Retinal pigment epithelial cell (primary cell): ENCODE data around the gene KIF9.

Experiments used
- DNase-seq: peaks from one replicate; pipeline ENCODE4 v3.0.0-alpha.2; 2010; ENCODE audit warnings: low read depth
- H3K4me3 ChIP-seq: 2 replicates; pipeline ENCODE4 v1.5.1; 2011; ENCODE audit warnings: mild to moderate bottlenecking, low read length, control low read depth, moderate library complexity
- TF ChIP-seq, protein P1 (sequence below): conservative IDR thresholded peaks from 2 replicates; pipeline ENCODE4 v1.5.1; 2011; ENCODE audit warnings: low read depth, low read length, control low read depth, inconsistent platforms

KIF9 gene

DNA sequence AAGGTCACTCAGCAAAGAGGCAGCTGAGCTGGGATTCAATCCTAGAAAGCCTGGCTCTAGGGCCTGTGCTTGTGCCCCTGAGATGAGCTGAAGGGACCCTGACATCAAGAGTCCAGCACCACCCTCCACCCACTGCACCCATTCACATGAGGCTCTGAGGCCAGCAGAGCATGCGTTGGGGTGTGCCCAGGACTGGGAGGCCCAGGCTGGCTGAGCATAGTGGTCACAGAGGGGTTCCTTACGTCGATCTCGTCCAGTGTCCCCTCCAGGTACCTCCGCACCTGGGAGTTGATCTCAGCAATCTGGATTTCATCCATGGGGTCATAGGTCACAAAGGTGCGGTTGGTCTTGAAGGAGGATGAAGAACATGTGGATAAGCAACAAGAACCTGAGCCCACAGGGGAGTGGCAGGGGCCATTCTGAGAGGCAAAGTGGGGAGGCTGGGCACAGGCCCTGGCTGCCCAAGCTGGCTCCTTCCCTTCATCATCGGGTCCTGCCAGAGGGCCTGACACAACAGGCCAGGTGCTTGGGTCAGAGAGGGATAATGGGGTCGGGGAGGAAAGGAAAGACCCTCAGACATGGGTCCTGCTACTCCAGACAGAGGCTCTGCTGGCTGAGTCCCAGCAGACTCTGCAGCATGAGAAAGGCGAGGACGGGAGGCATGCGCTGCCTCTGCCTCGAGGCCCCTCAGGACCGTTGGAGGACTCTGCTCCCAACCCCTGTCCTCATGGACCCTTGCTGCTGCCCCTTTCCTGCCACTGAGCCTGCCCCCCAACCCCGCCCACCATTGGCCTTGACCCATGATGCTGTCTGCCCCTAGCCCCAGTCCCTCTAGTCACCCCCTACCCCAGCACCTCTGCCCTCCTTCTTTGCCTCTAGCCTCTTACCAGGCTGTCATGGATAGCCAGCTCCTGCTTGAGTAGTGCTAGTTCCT is 35.2 kb downstream of the KIF9 start:
- TF ChIP-seq, protein P1, sequence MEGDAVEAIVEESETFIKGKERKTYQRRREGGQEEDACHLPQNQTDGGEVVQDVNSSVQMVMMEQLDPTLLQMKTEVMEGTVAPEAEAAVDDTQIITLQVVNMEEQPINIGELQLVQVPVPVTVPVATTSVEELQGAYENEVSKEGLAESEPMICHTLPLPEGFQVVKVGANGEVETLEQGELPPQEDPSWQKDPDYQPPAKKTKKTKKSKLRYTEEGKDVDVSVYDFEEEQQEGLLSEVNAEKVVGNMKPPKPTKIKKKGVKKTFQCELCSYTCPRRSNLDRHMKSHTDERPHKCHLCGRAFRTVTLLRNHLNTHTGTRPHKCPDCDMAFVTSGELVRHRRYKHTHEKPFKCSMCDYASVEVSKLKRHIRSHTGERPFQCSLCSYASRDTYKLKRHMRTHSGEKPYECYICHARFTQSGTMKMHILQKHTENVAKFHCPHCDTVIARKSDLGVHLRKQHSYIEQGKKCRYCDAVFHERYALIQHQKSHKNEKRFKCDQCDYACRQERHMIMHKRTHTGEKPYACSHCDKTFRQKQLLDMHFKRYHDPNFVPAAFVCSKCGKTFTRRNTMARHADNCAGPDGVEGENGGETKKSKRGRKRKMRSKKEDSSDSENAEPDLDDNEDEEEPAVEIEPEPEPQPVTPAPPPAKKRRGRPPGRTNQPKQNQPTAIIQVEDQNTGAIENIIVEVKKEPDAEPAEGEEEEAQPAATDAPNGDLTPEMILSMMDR, result no peak
- DNase-seq, result no peak
- no peak overlapping the region for H3K4me3 ChIP-seq

DNA sequence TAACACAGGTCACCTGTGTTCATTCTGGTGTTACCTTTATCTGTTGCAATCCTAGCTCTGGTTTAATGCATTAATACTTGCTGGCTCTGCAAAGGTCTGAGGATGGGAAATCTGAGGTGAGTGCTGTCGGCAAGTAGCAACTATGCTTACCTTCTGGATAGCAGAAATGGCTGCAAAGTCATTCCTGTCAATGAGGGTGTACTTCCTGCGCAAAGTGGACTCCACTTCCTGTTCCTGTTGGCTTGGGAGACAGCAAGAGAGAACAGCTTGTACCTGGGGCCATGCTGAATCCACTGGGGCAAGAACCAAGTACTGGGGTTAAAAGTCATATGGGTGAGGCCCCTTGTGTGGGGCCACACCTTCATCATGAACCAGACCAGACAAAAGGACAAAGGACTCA is 37.3 kb downstream of the KIF9 start:
- no peak overlapping the region for H3K4me3 ChIP-seq
- no peak for DNase-seq
- TF ChIP-seq, protein P1, result no peak

DNA sequence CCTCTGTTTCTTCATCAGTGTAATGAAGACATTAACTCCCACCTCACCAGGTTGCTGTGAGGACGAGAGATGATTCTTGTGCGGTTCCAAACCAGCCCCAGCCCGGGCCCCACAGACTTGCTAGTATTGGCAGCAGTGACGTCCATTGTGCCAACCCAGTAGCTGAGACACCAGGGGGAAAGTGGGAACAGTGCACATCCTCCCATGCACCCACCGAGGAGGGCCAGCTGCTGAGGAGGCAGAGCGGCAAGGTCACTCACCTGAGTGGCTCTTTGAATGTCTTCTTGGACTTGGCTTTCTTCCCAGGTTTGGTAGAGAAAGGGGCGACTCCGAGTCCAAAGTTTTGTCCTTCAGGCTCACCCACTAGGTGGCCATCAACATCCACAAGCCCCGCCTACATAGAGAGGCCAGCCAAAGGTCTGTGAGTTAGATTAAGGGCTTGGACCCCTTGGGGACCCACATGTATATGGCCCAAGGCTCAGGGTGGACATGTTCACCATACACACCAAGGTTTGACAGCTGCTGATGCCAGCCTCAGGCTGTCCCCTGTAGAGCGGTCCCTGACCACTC is 38.0 kb downstream of the KIF9 start:
- no peak for DNase-seq
- H3K4me3 ChIP-seq, result no peak overlapping the region
- TF ChIP-seq, protein P1, result no peak

DNA sequence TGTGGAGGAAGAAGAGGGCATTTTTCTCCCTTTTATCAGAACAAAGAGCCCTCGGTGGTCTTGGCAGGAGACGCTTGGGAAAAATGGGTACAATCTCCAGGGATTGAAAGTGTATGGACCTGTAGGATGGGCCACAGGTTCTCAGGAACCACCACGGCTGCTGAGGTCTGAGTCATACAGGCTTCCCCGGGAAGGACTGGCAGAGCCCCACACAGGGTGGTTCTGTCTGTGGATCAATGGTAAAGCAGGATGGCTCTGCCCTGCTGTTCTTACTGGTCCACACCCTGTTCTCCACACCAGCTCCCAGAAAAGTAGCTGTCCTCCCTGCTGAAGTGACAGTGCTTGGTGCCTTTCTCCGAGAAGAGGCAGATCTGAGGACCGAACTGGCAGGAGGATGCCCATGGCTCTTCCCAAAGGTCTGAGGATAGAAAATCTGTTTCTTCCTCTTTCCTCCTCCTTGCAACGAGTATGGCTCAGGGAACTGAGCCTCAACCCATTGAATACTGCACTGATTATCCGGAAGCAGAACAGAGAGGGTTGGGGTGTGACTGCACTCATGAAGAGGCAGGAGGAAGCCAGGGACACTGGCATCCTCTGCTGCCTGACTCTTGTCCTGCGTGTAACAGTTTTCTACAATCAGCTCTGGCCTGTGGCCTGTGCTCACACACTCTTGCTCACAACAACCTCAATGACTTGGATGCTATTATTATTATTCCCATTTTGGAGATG is 39.0 kb downstream of the KIF9 start:
- DNase-seq, result no peak
- TF ChIP-seq, protein P1, result no peak
- no peak overlapping the region for H3K4me3 ChIP-seq

DNA sequence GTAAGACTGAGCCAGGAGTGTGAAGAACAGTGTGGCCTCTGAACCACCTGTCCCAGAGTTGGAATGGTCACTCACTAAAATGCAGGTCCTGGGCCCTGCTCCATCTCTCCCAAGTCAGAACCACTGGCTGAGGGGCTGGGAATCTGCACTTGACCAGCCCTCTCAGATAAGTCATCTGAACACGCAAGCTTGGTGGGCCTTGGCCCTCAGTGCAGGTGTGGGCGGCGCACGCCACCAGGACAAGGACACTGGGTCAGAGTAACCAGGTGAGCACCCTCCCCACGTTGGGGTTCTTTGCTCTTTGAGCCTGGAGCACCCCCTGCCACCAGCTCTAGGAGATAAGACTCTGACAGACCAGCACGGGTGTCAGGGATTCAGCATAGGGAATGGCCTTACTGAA is 42.7 kb downstream of the KIF9 start:
- no peak for DNase-seq
- no peak overlapping the region for H3K4me3 ChIP-seq
- TF ChIP-seq, protein P1, result no peak

DNA sequence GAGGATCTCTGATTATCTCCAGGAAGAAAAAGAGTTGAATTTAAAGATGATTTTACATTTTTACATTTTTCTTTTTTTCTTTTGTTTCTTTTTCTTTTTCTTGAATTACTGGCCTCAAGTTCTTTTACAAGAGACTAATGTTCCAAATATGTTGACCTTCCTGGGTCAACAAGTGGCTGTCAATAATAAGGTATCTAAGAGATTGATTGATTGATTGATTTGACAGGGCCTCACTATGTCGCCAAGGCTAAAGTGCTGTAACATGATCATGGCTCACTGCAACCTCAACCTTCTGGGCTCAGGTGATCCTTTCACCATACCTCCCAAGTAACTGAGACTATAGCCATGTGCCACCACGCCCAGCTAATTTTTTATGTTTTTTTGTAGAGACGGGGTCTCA is 44.6 kb downstream of the KIF9 start:
- no peak overlapping the region for H3K4me3 ChIP-seq
- TF ChIP-seq, protein P1, result no peak
- DNase-seq, result no peak
